NCI-H187 treated with DMSO at 0.1 percent for 48 hours (cell line): Measurements from ENCODE around the gene KRTAP22-2.

ENCODE experiments used
- DNase-seq: peaks from one replicate; lab custom pipeline; 2025; lab: John Stamatoyannopoulos, UW

The KRTAP22-2 gene

DNA sequence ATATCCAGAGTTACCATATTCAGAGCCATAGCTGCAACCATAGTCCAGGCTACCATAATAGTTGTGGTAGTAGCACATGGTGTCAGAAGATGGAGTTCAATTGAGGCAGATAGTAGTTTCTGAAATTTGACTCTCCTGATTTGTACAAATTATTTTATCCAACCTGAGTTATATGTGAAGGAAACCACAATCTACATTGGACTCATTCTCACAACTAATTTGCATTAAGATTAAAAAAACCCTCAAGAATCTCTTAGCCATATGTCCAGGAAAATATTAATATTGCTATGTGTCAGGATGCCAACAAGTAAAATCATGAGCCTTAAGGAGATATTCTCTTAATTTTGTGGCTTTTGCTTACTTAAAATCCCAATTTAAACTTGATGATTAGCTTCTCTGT, at the start of gene KRTAP22-2:
KRTAP22-2 (minus strand) TSS at position 101 of the 400 bp plus-strand sequence.
- no peak for DNase-seq

DNA sequence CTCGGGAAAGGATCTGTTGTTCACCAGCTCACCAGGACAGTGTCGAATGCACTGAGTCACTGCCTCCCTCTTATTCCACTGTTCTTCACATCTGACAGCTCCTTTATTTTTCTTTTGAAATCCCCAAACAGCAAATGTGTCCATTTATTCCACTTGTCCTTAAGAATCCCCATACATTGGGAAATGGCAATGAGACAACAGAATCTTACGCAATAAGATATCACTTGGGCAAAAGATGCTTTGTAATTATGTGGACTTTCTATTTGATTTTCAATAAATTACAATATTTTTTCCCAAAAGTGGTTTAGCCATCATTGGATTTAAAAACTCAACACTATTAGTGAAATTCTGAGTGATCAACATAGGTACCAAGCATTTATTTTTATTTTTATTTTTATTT, 48.5 kb upstream of the KRTAP22-2 start:
- no peak for DNase-seq

DNA sequence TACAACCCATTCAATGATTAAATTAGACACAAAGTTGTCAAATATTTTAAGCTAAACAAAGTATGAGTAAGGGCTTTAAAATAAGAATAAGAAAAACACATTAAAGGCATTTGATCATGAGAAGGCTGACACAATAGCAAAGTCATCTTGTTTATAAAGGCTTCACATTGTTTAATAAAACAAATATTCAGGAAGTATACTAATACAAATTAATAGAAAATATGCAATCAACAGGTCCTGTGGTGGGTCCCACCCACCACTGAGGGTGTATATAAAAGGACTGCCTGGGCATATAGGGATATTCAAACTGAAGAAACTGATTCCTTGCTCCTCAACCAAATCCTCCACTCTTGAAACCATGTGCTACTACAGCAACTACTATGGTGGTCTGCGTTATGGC, 44.7 kb upstream of the KRTAP22-2 start, which contains the start of gene KRTAP20-2:
KRTAP20-2 (plus strand) TSS at position 301 of the 400 bp plus-strand sequence; CDS start at position 359, 58 bp downstream.
- DNase-seq = no peak

DNA sequence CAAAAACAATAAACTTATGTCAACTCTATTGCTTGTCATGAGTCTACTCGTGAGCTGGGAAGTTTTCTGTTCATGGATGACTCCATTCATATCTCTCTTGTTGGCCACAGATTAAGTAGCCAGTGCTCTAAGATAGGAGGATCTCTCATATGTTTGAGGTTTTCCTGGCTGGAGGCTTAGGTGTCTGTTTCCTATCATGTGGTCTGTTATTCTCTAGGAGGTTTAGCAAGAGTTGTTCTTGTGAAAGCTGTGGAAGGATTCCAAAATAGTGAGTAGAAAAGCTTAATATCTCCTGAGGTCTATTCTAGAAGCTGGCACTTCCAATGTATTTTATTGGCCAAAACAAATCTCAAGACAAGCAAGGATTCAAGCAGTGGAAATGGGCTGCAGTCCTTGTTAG, 39.0 kb upstream of the KRTAP22-2 start:
- no peak for DNase-seq

DNA sequence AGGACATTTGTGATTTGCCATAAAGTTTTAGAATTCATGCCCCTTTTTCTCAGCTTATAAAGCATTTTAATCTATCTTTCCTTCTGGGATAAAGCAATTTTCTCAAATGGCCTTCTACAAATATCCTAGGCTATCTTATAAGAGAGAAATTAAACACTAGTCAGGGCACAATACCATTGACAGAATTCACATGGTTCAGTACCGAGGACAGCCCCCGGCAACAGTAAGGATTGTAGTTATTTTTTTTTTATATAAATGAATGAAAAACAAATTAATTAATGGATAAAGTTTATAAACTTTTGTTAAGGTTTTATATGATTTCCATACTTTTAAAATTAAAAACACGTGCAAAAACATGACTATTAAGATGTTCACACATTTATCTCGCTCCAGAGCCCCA, 37.9 kb upstream of the KRTAP22-2 start:
- DNase-seq = no peak

DNA sequence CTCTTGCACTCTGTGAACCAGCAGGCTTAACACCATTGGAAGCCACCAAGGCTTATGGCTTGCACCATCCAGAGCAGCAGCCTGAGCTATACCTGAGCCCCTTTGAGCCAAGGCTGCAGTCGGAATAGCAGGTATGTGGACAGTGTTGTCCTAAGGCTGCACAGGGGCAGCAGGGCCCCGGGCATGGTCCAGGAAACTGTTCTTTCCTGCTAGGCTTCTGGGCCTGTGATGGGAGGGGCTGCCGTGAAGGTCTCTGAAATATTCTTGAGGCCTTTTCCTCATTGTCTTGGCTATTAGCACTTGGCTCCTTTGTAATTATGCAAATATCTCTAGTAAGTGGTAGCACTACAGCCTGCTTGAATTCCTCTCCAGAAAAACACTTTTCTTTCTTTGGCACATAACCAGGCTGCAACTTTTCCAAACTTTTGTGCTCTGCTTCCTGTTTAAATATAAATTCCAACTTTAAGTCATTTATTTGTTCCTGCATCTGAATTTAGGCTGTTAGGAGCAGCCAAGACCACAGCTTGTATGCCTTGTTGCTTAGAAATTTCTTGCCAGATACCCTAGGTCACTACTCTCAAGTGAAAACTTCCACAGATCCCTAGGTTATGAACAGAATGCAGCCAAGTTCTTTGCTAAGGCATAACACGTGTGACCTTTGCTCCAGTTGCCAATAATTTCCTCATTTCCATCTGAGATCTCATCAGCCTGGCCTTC, 35.4 kb upstream of the KRTAP22-2 start:
- DNase-seq = no peak

DNA sequence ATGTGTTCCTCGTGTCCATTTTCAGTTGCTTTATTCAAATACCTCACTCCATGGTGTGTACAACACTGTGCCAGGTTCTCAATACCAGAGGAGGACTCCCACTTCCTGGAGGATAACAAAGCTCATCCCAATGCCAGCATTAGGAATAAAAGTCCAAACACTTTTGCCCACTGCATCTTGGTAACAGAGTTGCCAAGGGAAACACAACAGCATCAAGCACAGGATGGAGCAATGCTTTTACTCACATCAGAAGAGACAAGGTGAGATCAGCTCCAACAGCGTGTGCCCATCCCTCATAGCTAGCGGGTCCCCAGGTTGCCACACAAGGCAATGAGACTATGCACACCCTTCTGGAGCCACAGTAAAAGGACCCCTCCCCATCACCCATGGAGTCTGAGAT, 33.2 kb upstream of the KRTAP22-2 start:
- no peak for DNase-seq

DNA sequence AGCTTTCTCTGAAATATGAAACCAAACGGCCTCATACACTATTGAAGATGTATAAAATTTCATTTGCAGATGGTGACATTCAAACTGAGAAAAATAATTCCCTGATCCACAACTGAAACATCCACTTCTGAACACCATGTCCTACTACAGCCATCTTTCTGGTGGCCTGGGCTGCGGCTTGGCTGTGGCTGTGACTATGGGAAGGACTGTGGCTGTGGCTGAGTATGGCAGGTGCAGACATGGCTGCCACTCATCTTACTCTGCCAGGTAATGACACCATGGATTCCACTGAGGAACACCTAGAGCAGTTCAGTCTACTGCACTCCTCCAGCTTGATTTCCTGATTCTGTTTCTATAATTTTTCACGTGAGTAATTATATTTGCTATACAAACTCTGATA, 30.3 kb upstream of the KRTAP22-2 start, which contains the start of gene KRTAP20-4:
KRTAP20-4 (plus strand) TSS at position 106 of the 400 bp plus-strand sequence.
- no peak for DNase-seq

DNA sequence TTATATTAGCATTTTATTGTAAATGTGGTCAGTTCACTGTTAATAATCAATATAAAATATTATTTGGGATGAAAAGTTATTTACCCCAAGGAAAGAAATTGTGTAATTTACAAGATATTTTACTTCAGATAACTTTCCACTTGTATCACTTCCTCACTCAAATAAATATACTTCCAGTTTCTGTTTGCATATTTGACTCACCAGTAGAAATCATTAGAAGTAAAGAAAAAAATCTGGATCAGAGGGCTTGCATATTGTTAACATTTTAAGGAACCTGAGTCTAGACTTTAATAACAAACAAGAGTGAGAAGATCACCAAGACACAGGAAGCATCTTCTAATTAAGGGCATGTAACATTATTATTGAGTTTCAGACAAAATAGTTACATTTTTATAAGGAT, 29.9 kb upstream of the KRTAP22-2 start:
- DNase-seq = no peak

DNA sequence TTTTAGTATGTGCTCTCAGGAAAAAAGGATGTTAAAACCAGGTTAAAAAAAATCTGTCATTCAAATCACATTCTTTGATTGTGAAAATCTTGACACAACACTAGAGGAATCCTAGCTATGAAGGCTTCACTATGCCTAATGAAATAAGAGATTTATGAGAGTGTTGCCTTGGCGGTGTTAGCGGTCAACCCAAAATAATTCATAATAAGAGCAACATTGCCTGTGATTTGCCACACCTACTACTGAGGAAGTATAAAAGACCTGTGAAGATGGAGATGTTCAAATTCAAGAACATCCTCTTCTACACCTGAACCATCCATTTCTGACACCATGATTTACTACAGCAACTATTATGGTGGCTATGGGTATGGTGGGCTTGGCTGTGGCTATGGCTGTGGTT, 25.9 kb upstream of the KRTAP22-2 start, which contains the start of gene KRTAP20-1:
KRTAP20-1 (plus strand) TSS at position 301 of the 400 bp plus-strand sequence; CDS start at position 331, 30 bp downstream.
- DNase-seq = no peak

DNA sequence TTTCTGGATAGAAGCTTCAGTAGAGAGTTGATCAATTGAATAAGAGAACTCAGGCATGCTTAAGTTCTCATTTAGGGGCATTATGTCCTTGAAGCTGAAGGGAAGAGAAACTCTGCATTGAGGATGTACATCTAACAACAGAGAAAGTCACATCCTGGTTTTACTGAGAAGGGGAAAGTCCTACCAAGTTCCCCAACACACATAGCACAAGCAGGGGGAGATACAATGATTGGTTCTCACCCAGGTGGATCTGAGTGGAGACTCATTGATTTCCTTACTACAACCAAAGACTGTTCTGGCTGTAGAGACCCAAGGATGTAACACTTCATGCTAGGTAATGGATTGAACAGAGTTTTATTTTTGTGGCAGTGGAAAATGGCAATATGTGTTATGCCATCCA, 25.0 kb upstream of the KRTAP22-2 start:
- no peak for DNase-seq

DNA sequence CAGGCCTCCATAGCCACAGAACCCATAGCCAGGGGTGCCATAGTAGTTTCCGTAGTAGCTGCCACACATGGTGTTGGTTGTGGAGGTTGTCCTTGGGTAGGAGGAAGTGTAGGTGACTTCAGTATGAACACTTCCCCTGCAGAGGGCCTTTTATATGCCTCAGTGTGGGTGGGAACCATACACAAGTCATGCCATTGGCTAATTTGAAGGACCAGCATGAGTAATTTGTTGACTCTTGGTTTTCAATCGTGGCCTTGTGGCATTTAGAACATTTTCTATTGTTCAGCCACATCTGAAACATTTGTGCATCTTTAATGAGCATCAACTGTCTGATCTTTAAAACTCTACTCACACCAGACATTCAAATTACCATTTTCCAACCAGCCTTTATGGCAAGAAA, 23.6 kb upstream of the KRTAP22-2 start, which contains the start of gene KRTAP6-1:
KRTAP6-1 (minus strand) TSS at position 95 of the 400 bp plus-strand sequence; CDS start at position 69, 26 bp downstream.
- no peak for DNase-seq

DNA sequence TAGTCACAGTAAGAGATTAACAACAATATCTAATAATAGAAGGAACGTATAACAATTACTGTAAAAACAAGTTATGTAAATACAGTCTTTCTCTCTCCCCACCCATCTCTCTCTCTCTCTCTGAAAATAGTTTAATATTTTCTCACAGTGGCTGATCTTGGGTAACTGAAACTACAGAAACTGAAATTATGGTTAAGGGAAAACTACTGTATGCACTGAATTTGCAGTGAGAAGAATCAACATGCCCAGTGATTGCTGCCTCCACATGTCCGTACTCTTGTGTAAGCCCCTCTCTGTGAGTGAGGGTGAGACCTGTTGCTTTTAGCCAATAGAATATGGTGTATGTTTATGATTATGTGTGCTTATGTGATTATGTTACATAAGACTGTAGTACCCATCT, 21.9 kb upstream of the KRTAP22-2 start:
- DNase-seq = no peak

DNA sequence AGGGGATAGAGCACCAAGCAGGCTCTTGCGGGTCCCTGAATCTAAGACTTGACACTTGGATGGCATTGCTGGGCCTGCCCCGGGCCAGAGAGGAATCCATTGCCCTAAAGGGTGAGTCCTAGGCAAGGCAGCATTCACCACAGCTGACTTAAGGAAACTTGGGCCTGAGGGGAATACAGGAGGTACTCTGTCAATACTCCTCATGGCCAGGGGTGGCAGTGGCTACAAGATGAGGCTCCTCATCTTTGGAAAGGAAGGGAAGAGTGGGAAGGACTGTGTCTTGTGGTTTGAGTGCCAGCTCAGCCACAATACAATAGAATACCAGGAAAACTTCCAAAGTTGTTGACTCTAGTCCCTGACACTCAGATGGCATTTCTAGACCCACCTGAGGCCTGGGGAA, 15.8 kb upstream of the KRTAP22-2 start:
- DNase-seq = no peak

DNA sequence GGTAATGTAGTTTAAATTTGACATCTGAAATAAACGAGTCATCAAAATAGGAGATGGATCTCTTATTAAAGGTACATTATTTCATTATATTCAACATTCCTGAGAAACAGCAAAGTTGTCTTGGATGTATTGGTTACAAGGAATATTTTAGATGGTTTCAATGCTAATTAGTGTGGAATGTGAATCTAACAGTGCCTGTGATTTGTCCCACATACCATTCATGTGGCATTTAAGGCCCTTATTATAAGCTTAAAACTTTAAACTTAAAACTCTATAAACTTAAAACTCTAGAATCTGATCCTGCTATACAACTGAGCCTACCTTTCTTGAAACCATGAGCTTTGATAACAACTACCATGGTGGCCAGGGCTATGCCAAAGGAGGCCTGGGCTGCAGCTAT, 10.6 kb upstream of the KRTAP22-2 start, which contains the start of gene KRTAP22-1:
KRTAP22-1 (plus strand) TSS at position 301 of the 400 bp plus-strand sequence.
- no peak for DNase-seq

DNA sequence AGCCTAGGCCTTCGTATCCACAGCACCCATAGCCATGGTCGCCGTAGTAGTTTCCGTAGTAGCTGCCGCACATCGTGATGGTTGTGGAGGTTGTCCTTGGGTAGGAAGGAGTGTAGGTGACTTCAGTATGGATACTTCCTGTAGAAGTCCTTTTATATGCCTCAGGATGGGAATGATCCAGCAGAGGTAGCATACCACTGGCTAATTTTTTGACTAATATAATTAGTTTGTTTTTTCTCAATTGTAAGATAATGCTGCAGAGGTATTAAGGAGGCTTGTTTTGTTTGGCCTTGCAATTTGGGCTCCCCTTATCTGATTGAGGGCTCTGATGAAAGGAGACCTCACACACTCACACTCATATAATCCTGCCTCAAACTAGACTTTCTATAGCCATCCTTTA, 8.6 kb upstream of the KRTAP22-2 start, which contains the start of gene KRTAP6-2:
KRTAP6-2 (minus strand) TSS at position 101 of the 400 bp plus-strand sequence; CDS start at position 73, 28 bp downstream.
- DNase-seq = no peak

DNA sequence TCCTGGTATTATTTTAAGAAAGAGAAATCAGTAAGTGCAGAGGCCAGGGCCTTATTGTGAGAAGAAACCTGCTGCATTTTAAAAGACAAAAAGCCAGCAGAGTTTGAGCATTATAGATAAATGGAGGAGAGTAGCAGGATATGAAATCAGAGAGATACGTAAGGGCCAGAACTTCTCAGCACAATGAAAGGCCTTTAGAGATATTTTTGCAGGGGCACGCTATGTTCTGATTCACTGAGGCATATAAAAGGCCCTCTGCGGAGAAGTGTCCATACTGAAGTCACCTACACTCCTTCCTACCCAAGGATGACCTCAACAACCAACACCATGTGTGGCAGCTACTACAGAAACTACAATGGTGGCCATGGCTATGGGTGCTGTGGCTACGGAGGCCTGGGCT, 1.9 kb upstream of the KRTAP22-2 start, which contains the start of gene KRTAP6-3:
KRTAP6-3 (plus strand) TSS at position 301 of the 400 bp plus-strand sequence; CDS start at position 307, 6 bp downstream.
- DNase-seq = no peak

DNA sequence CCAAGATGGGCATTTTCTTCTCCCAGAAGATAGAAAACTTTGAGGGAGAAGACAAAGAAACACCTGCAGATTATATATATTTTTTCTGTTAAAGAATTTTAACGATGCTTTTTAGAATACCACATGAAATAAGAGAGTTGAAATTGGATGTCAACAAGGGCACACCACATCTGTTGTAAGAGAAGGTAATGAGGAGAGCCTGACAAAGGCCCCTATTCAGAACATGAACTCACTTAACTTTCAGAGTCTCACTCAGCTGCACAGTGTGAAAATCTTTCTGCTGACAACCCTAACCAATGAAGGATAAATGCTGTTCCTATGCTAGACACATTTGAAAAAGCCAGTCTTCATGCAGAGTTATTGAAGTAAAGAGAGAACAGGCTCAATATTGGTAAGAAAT, 7.3 kb downstream of the KRTAP22-2 start:
- DNase-seq = no peak

DNA sequence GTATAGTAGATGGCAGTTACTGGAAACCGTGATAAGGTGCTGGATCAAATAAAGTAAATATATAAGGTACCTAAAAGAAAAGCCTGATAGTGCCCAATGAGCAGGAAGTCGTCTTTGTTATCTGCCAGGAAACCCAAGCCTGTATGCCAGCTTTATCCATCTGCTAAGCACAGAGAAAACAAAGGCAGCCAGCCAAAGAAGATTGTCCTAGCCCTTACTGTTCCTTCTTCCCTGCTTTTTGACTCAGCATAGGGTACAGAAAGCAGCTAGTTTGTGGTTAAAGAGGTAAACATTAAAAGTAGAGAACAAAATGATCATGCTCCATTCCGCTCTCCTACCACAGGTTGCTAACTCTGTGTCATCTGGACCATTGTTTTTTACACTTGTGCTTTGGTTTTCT, 10.1 kb downstream of the KRTAP22-2 start:
- DNase-seq = no peak

DNA sequence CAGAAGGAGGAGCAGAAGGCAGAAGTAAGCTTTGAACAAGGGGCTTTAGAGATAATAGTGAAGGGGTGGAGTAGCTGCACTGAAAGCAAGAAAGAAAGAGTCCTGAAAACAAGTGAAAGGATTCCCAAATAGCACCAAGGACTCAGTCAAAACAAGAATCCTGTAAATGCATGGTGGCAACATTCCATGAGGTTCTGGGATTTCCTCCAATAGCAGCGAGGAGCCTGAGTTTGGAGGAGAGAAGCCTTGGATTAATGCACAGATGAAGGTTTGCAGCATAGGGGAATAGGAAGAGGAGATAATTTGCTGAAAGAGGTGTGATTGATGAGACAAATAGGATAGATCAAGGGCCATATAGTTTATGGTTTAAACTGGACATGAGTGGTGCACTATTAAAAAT, 10.9 kb downstream of the KRTAP22-2 start:
- DNase-seq = no peak

DNA sequence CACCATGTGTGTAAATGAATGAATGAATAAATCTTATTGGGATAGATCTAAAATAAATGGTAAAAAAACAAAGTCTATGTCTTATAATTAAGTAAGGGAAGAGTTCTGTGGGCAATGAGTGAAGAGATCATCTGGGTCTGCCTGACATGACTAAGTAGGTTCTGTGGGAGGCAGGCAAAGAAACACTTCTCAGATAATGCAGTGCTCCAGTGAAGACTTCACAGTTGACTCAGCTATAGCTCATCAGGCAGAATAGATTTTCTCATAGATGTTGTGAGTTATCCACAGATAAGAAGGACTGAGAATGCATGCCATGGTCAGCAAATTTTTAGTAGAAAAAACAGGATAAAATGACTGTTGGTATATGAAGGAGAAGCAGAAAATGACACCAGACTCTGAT, 12.4 kb downstream of the KRTAP22-2 start:
- no peak for DNase-seq

DNA sequence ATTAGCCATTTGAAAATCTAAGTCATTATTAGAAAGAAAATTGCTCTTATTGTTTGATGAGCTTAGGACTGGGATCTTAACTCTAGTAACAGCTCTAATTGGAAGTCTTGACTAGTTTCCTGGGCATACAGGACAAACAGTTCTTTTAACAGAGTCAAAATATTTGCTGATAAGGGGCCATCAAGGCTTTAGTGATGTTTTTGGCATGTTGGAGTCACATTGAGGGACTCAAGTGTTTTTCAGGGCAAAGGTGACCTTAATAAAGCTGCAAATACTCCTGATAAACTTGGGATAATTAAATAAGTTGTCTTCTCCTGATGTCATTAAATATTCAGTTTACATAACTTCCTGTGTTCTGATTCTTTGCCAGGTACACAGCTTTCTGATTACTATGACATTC, 22.6 kb downstream of the KRTAP22-2 start:
- DNase-seq = no peak

DNA sequence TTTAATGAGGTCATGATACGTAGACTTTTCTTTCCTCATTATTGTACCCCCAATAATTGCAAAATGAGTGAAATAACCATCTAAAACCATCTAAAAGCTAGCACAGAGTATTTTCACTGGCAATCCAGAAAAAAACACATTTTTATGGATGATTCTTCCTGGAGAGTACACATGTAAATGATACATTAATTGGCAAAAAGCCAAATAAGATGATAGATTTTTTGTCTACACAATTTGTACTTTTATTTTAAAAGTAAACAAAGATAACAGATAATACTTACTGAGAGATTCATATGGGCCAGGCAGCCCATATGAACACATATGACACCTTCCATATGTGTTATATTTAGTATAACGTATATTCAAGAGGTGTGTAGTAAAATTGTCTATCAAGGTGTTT, 26.6 kb downstream of the KRTAP22-2 start:
- no peak for DNase-seq
